HepG2 (cell line): ENCODE results near the gene PLA2G12B. TPM values are rescaled to one million over a fixed set of nuclear protein-coding genes. Genes with fewer than 3 reads are reported as not detected.
A peak's percentile ranks its signal among the peaks of the same experiment; 100 is the strongest.

Experiments used
- BATF2 ChIP-seq: sonication (generic); formaldehyde crosslinking; IDR thresholded peaks from 2 replicates; pipeline ENCODE4 v1.8.0; 2022; ENCODE audit warnings: mild to moderate bottlenecking, missing genetic modification reagents, moderate library complexity
- KAT2B ChIP-seq: fragments of 150-350 bp; IDR thresholded peaks from 2 replicates; pipeline ENCODE4 v1.6.1; 2014; ENCODE audit warnings: low read depth, low read length, borderline replicate concordance
- NBN ChIP-seq: fragments of 450-650 bp; conservative IDR thresholded peaks from 2 replicates; pipeline ENCODE4 v1.6.1; 2017
- RARG ChIP-seq: sonication (generic); formaldehyde crosslinking; IDR thresholded peaks from 2 replicates; pipeline ENCODE4 v1.4.0; 2020; ENCODE audit warnings: low read depth, mild to moderate bottlenecking, missing genetic modification reagents
- REST ChIP-seq, 2 experiments: IDR thresholded peaks; 2 replicates each; pipeline ENCODE4 v1.6.1; 2011 to 2012; ENCODE audit warnings: low read length in 2 of 2, borderline replicate concordance in 1 of 2, low read depth in 1 of 2, mild to moderate bottlenecking in 1 of 2, moderate library complexity in 1 of 2
- SP4 ChIP-seq: sonication (generic); formaldehyde crosslinking; IDR thresholded peaks from 2 replicates; pipeline ENCODE4 v1.8.1; 2023; ENCODE audit warnings: mild to moderate bottlenecking, missing genetic modification reagents
- TSC22D2 ChIP-seq: sonication (generic); formaldehyde crosslinking; IDR thresholded peaks from 2 replicates; pipeline ENCODE4 v1.5.1; 2020; ENCODE audit warnings: missing genetic modification reagents, mild to moderate bottlenecking, borderline replicate concordance
- ZBED4 ChIP-seq: sonication (generic); formaldehyde crosslinking; IDR thresholded peaks from 2 replicates; pipeline ENCODE4 v1.4.0; 2020; ENCODE audit warnings: missing genetic modification reagents, borderline replicate concordance
- ZBTB26 ChIP-seq: IDR thresholded peaks from 2 replicates; pipeline ENCODE4 v1.6.1; 2016; ENCODE audit warnings: missing compliant biosample characterization, missing genetic modification reagents, borderline replicate concordance
- ZNF124 ChIP-seq: sonication (generic); formaldehyde crosslinking; IDR thresholded peaks from 2 replicates; pipeline ENCODE4 v1.4.0; 2020; ENCODE audit warnings: missing genetic modification reagents
- ZNF34 ChIP-seq: sonication (generic); formaldehyde crosslinking; IDR thresholded peaks from 2 replicates; pipeline ENCODE4 v1.4.0; 2020; ENCODE audit warnings: mild to moderate bottlenecking, missing genetic modification reagents, borderline replicate concordance
- ZNF496 ChIP-seq: sonication (generic); formaldehyde crosslinking; IDR thresholded peaks from 2 replicates; pipeline ENCODE4 v1.8.1; 2023; ENCODE audit warnings: mild to moderate bottlenecking, moderate library complexity, missing genetic modification reagents; ENCODE audit not compliant: insufficient replicate concordance
- ZNF605 ChIP-seq: sonication (generic); formaldehyde crosslinking; IDR thresholded peaks from 2 replicates; pipeline ENCODE4 v1.8.0; 2022; ENCODE audit warnings: mild to moderate bottlenecking, missing genetic modification reagents
- ZSCAN5A ChIP-seq: sonication (generic); formaldehyde crosslinking; IDR thresholded peaks from 2 replicates; pipeline ENCODE4 v1.8.0; 2022; ENCODE audit warnings: mild to moderate bottlenecking, missing genetic modification reagents, borderline replicate concordance
- polyA plus RNA-seq, 8 experiments: library from polyadenylated mRNA; depleted of rRNA in 3 of 8; stranded (reverse) in 7 of 8; unstranded in 1 of 8; fragments of >200 nt; fragmentation: Illumina TruSeq in 4 of 8; extraction: Trizol in 4 of 8; gene quantifications; 2 replicates each; pipeline versions ENCODE4 v1.2.1 to v1.2.3, GENCODE V29; 2011 to 2016; ENCODE audit warnings: low read depth in 4 of 8, missing spikeins in 1 of 8, mixed read lengths in 1 of 8; ENCODE audit not compliant: insufficient read depth in 1 of 8
- total RNA-seq, 5 experiments: library from RNA; depleted of rRNA; stranded (reverse); fragments of >200 nt; fragmentation: Illumina TruSeq; extraction: Trizol; gene quantifications; 2 replicates each; pipeline ENCODE4 v1.2.3, GENCODE V29; 2016; ENCODE audit warnings: low read depth in 1 of 5

The PLA2G12B gene
- total and polyA plus RNA-seq, 2 of the 13 experiments (the other 11 are each of a cell fraction or from before 2014, with no cell fraction given): 7.7 to 38.0 TPM

- TF ChIP-seq REST (IDR thresholded peaks at IDR 0.05; ENCODE audit: borderline replicate concordance in 1 of 2, low read depth in 1 of 2, low read length in 2 of 2) (no peak), ZBTB26 (CRISPR knock-in tag) (no peak), ZBED4 (CRISPR knock-in tag) (no peak), ZNF496 (CRISPR knock-in tag) (no peak), ZNF605 (peak; percentile 35), ZSCAN5A (no peak), ZNF34 (CRISPR knock-in tag) (no peak), BATF2 (CRISPR knock-in tag) (0 out of 2 replicates have a peak, but pooled peaks have one; percentile 42), RARG (no peak), TSC22D2 (no peak), SP4 (CRISPR knock-in tag) (no peak), NBN (no peak), ZNF124 (no peak), KAT2B (no peak)
These were observed at the start of gene PLA2G12B (continued) for GRCh38 chr10:72954596-72955554.
